Ishikawa (cell line): ENCODE data around the gene LUZP2.

Source experiments
- CREB1 ChIP-seq: IDR thresholded peaks from 2 replicates; pipeline ENCODE4 v1.6.1; 2012; ENCODE audit warnings: low read depth
- EP300 ChIP-seq: IDR thresholded peaks from 2 replicates; pipeline ENCODE4 v1.6.1; 2012; ENCODE audit warnings: borderline replicate concordance
- NFIC ChIP-seq: IDR thresholded peaks from 2 replicates; pipeline ENCODE4 v1.6.1; 2012
- RAD21 ChIP-seq: IDR thresholded peaks from 2 replicates; pipeline ENCODE4 v1.6.1; 2012; ENCODE audit warnings: low read depth
- YY1 ChIP-seq: IDR thresholded peaks from 2 replicates; pipeline ENCODE4 v1.6.1; 2012; ENCODE audit warnings: low read depth
- TF ChIP-seq, protein P1 (sequence below): IDR thresholded peaks from 2 replicates; pipeline ENCODE4 v1.6.1; 2012; ENCODE audit warnings: low read depth, mild to moderate bottlenecking
- TF ChIP-seq, protein P2 (sequence below): IDR thresholded peaks from 2 replicates; pipeline ENCODE4 v1.6.1; 2012

- TF ChIP-seq, protein P1, sequence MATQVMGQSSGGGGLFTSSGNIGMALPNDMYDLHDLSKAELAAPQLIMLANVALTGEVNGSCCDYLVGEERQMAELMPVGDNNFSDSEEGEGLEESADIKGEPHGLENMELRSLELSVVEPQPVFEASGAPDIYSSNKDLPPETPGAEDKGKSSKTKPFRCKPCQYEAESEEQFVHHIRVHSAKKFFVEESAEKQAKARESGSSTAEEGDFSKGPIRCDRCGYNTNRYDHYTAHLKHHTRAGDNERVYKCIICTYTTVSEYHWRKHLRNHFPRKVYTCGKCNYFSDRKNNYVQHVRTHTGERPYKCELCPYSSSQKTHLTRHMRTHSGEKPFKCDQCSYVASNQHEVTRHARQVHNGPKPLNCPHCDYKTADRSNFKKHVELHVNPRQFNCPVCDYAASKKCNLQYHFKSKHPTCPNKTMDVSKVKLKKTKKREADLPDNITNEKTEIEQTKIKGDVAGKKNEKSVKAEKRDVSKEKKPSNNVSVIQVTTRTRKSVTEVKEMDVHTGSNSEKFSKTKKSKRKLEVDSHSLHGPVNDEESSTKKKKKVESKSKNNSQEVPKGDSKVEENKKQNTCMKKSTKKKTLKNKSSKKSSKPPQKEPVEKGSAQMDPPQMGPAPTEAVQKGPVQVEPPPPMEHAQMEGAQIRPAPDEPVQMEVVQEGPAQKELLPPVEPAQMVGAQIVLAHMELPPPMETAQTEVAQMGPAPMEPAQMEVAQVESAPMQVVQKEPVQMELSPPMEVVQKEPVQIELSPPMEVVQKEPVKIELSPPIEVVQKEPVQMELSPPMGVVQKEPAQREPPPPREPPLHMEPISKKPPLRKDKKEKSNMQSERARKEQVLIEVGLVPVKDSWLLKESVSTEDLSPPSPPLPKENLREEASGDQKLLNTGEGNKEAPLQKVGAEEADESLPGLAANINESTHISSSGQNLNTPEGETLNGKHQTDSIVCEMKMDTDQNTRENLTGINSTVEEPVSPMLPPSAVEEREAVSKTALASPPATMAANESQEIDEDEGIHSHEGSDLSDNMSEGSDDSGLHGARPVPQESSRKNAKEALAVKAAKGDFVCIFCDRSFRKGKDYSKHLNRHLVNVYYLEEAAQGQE, result no peak
- TF ChIP-seq NFIC (no peak), EP300 (no peak), YY1 (no peak), CREB1 (no peak), RAD21 (no peak)
- TF ChIP-seq, protein P2, sequence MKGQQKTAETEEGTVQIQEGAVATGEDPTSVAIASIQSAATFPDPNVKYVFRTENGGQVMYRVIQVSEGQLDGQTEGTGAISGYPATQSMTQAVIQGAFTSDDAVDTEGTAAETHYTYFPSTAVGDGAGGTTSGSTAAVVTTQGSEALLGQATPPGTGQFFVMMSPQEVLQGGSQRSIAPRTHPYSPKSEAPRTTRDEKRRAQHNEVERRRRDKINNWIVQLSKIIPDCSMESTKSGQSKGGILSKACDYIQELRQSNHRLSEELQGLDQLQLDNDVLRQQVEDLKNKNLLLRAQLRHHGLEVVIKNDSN, result no peak
Observed at GRCh38 chr11:24842308-24842707, 345.5 kb downstream of the LUZP2 start.
